ENCODE measurements around the gene CPSF6. TPM values are rescaled to one million over a fixed set of nuclear protein-coding genes. Genes with fewer than 3 reads are reported as not detected.
A peak's percentile ranks its signal among the peaks of the same experiment; 100 is the strongest.

CPSF6 gene
- total RNA-seq, 4 donors from 2014 or later = 10.4 to 27.6 (median 18.6) TPM

- no peaks in the 10 kb centered on the region for H3K9me3 ChIP-seq
- no peaks in the 10 kb centered on the region for H3K27me3 ChIP-seq
- no peaks in the 10 kb centered on the region for H3K36me3 ChIP-seq
- peaks cover 66 to 70% of the 10 kb centered on the region in 2 donors for H3K4me1 ChIP-seq
- TF ChIP-seq POLR2A (IDR thresholded peaks at IDR 0.05) (no peak), CTCF (IDR thresholded peaks at IDR 0.05 in 4 of 5, conservative IDR thresholded peaks at IDR 0.05 in 1 of 5) (no peak)
- intact Hi-C loops (cut with DNase I; ENCODE audit: low total_unique reads) (no loop called here), in situ Hi-C loops (cut with MboI; ENCODE audit: low sequenced_read_pairs in 4 of 4) (no loop called here)
- DNase-seq (no peak), ATAC-seq (no peak)
- H3K4me3 ChIP-seq = no peak overlapping the region
- peak overlapping the region in 1 of 4 donors; percentile 3 for H3K27ac ChIP-seq
Measured at GRCh38 chr12:69243099-69244084, 4.0 kb downstream of the CPSF6 start.

GRCh38 chr12:69247268-69248018 lies 8.1 kb downstream of the CPSF6 start:
- Histone ChIP-seq H3K4me1 (peaks cover 46 to 54% of the 10 kb centered on the region in 2 donors), H3K27me3 (no peaks in the 10 kb centered on the region), H3K27ac (no peak overlapping the region), H3K36me3 (no peaks in the 10 kb centered on the region), H3K4me3 (no peak overlapping the region), H3K9me3 (no peaks in the 10 kb centered on the region)
- no peak for DNase-seq
- intact Hi-C loops (cut with DNase I; ENCODE audit: low total_unique reads) (no loop called here), in situ Hi-C loops (cut with MboI; ENCODE audit: low sequenced_read_pairs in 4 of 4) (no loop called here)
- TF ChIP-seq CTCF (IDR thresholded peaks at IDR 0.05 in 4 of 5, conservative IDR thresholded peaks at IDR 0.05 in 1 of 5) (no peak), POLR2A (IDR thresholded peaks at IDR 0.05) (no peak)
- ATAC-seq = no peak

GRCh38 chr12:69252033-69252432 lies 12.7 kb downstream of the CPSF6 start:
- Histone ChIP-seq H3K27me3 (no peaks in the 10 kb centered on the region), H3K27ac (no peak overlapping the region), H3K9me3 (no peaks in the 10 kb centered on the region), H3K4me3 (no peak overlapping the region), H3K36me3 (peaks cover 0 to 21% of the 10 kb centered on the region in 2 donors), H3K4me1 (peaks cover 12 to 25% of the 10 kb centered on the region in 2 donors)
- DNase-seq = no peak
- ATAC-seq = no peak
- in situ Hi-C loops (cut with MboI; ENCODE audit: low sequenced_read_pairs in 4 of 4) (loop anchor here in 3 of 4 donors (5.0 to 10.0 kb wide), 3 partner anchors 97 to 107 kb away; no protein-coding TSS in a partner anchor), intact Hi-C loops (cut with DNase I; ENCODE audit: low total_unique reads) (loop anchor here (10.0 kb wide), 1 partner anchor 483 kb away; the partner anchor contains the start of gene RAB3IP)
- no peak for TF ChIP-seq POLR2A (IDR thresholded peaks at IDR 0.05)
- no peak for TF ChIP-seq CTCF (IDR thresholded peaks at IDR 0.05 in 4 of 5, conservative IDR thresholded peaks at IDR 0.05 in 1 of 5)

- Histone ChIP-seq H3K36me3 (peaks cover 0 to 41% of the 10 kb centered on the region in 2 donors), H3K27me3 (no peaks in the 10 kb centered on the region), H3K9me3 (no peaks in the 10 kb centered on the region), H3K4me3 (no peak overlapping the region), H3K27ac (no peak overlapping the region), H3K4me1 (peaks cover 7 to 9% of the 10 kb centered on the region in 2 donors)
- DNase-seq (no peak), ATAC-seq (peak in 1 of 2 donors; percentile 78)
- intact Hi-C loops (cut with DNase I; ENCODE audit: low total_unique reads) = loop anchor here (1.0 to 10.0 kb wide), 2 partner anchors 100 to 481 kb away; partner anchors contain the start of gene RAB3IP
- in situ Hi-C loops (cut with MboI; ENCODE audit: low sequenced_read_pairs in 4 of 4) = loop anchor here in 3 of 4 donors (5.0 to 10.0 kb wide), 3 partner anchors 99 to 109 kb away; no protein-coding TSS in a partner anchor
- TF ChIP-seq POLR2A (IDR thresholded peaks at IDR 0.05) = no peak
- TF ChIP-seq CTCF (IDR thresholded peaks at IDR 0.05 in 4 of 5, conservative IDR thresholded peaks at IDR 0.05 in 1 of 5) = peak in 4 of 5 experiments; percentile 50 to 66 (median 58)
Measured at GRCh38 chr12:69254046-69254445, 14.7 kb downstream of the CPSF6 start.

Data from gastrocnemius medialis (tissue), 4 donors.